HG03025 (cell line): ENCODE data around the gene C13orf42.
"Not testable (repeated sequence)": the region's sequence is repeated elsewhere in the genome, so short reads cannot be mapped to it uniquely, and the experiment has no call there.

ENCODE experiments used
- ATAC-seq: cut with Tn5 transposase; IDR thresholded peaks from one replicate; pipeline ENCODE4 v1.9.1; 2021; ENCODE audit warnings: mild to moderate bottlenecking, moderate library complexity; ENCODE audit not compliant: unreplicated experiment, low FRiP score

The C13orf42 gene

DNA sequence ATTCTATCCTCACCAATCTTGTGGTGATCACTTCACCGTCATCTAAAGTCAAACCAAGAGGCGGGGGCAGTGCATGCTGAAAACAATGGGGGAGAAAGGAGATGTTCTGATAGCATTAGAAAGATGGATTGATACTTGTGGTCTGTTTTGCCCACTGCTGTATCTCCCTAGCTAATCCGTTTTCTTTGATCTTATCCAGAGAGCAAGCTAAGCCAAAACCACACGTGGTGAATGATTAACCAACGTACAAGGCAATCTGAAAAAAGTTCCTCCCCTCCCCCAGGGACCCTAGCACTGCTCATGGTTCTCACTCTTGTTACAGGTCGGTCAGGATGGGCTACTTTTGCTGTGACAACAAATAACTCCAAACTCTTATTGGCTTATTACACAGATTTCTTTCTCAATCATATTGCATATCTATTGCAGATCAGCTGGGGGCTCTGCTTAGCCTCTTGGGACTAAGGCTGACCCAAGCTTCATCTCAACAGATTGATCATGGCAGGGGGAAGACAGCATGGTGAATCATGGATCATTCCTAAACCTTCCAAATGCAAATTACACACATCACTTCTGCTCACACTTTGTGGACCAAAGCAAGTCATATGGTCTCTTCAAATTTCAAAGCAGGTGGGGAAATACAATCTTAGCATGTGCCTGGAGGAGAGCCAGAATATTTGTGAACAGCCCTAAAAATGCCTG lies 11.9 kb upstream of the C13orf42 start:
- no peak for ATAC-seq

DNA sequence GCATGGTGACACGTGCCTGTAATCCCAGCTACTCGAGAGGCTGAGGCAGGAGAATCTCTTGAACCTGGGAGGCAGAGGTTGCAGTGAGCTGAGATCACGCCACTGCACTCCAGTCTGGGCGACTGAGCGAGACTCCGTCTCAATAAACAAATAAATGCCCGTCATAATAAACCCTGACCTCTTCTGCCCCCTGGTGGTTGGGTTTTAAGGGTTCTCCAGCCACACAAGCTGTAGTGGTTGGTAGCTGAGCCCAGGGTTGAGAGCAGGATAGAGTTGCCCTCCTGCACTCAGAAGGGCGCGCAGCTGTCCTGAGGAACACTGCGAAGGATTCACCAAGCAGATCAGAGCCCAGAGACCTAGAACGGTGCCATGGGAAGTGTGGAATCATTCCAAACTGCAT lies 9.8 kb upstream of the C13orf42 start:
- ATAC-seq: not testable (repeated sequence)

GRCh38 chr13:51118809-51119431 lies 7.8 kb upstream of the C13orf42 start:
- ATAC-seq: no peak

DNA sequence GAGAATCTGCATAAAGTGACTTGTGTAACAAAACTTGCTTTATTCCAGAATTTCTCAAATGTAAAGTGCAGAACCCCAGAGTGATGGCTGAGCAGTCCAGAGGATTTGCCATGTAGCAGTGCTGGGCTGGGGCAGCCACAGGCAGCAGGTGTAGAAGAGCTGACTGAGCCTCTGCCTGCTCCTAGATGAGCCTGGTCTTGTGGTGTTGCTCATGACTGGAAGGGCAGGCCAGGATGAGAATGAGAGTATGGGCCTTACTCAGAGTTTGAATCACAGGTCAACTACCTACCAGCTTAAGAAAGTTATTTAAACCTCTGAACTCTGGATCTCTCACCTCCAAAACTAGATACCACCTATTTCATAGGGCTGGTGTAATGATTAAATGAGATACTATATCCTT lies 2.9 kb upstream of the C13orf42 start:
- no peak for ATAC-seq

DNA sequence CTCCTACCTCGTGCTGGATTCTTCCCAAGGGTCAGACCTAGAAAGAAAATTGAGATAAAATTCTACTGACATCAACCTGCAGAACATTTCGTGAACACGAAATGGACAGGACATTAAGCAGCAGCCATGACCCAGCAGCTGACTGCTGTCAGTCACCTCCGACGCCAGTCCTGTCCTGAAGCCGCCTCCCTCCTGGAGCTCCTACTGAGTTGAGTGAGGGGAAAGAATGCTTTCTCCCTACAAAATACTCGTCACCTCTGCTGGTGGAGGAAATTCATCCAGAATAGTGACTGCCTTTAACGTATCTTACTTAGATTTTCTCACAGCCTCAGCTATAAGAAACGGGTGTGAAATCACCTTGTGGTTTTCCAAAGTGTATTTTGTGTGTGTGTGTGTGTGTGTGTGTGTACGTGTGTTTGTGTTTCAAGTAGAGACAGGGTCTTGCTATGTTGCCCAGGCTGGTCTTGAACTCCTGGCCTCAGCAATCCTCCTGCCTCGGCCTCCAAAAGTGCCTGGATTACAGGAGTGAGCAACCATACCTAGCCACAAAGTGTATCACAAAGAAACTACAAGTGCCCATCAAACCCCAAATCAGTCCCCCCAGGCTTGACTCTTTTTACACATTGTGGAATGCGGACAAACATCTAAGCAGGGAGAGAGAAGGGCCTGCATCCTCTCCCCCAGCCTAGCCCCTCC lies 2.3 kb upstream of the C13orf42 start:
- ATAC-seq: no peak

GRCh38 chr13:51112771-51113170 lies 1.7 kb upstream of the C13orf42 start:
- ATAC-seq: no peak

DNA sequence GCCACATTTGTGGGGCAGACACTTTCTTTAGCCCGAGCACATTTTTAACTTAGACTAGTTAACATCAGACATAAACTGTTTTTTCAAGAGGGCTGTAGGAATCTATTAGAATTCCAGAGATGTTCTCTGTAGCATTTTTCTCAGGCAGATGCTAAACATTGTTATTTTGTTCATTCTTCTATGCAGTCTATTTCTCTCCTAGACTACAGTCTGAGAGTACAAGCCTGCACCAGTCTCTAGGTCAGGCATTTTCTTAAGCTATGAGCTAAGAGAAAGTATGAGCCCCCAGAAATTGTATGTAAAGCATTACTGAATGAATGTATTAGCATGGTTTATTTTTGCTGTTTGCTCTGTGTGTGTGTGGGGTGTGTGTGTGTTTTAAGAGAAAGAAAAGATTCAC lies 923 bp upstream of the C13orf42 start:
- ATAC-seq: no peak

DNA sequence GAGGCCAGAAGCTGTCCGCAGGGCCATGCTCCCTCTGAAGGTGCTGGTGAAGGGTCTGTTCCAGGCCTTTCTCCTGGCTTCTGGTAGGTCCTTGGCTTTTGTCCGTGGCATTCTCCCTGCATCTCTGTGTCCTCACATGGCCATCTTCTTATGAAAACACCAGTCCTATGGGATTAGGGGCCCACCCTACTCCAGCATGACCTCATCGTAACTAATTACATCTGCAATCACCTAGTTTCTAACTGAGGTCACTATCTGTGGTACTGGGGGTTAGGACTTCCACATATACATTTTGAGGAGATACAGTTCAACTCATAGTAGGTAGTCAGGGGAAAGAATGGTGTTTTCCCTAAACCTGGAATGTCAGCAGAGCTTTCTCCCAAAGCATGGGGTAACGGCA lies 3.1 kb downstream of the C13orf42 start:
- ATAC-seq: no peak

- no peak for ATAC-seq
These were observed 6.0 kb downstream of the C13orf42 start for GRCh38 chr13:51105046-51105445.

GRCh38 chr13:51101636-51102235 lies 9.3 kb downstream of the C13orf42 start:
- no peak for ATAC-seq

GRCh38 chr13:51097353-51098043 lies 13.6 kb downstream of the C13orf42 start:
- no peak for ATAC-seq

- ATAC-seq: no peak
These were observed 14.9 kb downstream of the C13orf42 start for GRCh38 chr13:51096131-51096530.

- ATAC-seq: no peak
These were observed 17.5 kb downstream of the C13orf42 start for GRCh38 chr13:51093574-51093973.

DNA sequence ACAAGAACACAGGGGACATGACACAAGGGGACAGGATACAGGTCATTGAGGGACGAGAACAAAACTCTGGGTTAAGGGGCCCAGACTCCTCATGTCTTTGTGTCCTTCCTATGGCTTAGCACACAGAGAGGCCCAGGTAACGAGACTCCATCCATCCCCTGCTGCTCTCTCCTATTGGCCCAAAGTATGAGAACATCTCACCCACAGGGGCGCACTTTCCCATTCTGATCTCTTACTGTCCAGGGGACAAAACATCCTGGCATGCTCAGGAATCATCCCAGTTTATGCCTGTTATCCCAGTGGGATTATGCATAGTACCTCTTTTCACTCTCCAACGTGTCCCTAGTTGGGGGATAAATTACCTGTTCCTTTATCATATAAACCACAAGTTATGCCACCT lies 19.2 kb downstream of the C13orf42 start:
- ATAC-seq: no peak

DNA sequence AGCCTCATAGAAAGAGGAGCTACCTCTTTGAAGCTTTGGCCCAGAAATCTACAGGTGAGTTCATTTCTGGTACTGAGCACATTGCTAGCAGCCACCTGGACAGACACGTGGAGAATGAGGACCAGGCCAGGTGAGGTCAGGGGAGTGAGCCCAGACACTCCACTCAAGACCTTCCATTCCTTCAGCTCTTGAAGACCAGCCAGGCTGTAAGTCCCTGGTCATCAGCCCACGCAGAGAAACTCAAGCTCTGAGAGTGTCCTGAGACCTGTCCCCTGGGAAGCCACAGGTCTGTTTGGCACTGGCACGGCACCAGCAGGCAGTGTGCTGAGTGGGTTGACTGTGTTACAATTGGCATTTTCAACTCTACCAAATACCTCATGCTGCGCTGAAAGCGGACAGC lies 27.4 kb downstream of the C13orf42 start:
- no peak for ATAC-seq

DNA sequence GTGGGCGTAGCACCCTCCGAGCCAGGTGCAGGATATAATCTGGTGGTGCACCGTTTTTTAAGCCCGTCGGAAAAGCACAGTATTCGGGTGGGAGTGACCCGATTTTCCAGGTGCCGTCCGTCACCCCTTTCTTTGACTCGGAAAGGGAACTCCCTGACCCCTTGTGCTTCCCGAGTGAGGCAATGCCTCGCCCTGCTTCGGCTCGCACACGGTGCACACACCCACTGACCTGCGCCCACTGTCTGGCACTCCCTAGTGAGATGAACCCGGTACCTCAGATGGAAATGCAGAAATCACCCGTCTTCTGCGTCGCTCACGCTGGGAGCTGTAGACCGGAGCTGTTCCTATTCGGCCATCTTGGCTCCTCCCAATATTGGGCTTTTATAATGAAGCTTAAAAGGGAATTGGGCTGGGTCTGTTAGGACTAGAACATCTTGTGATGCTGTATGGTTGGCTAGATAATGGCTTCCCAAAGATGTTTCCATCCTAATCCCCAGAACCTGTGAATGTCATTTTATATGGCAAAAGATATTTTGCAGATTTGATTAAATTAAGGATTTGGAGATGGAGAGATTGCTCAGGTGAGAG lies 30.5 kb downstream of the C13orf42 start:
- ATAC-seq: not testable (repeated sequence)

GRCh38 chr13:51071493-51071892 lies 39.6 kb downstream of the C13orf42 start:
- no peak for ATAC-seq

- ATAC-seq: peak; percentile 82
These were observed 40.9 kb downstream of the C13orf42 start for GRCh38 chr13:51070005-51070649.

DNA sequence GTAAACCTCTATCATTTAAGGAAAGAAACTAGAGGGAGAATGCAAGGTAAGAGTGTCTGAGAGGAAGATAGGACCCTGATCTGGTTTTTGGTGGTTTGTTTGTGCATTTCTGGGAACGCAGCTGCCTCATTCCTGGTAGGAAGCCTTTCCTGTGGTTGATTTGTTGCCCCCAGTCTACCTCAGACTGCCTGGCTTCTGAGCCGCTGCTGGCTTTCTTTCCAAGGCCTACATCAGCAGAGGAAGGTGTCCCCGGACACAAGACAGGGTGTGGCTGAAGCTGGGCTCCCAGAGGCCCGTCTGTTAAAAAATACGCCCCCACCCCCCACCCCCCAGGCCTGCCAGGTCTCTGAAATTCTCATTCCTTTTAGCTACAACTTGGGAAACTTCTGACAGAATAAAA lies 42.6 kb downstream of the C13orf42 start:
- no peak for ATAC-seq

DNA sequence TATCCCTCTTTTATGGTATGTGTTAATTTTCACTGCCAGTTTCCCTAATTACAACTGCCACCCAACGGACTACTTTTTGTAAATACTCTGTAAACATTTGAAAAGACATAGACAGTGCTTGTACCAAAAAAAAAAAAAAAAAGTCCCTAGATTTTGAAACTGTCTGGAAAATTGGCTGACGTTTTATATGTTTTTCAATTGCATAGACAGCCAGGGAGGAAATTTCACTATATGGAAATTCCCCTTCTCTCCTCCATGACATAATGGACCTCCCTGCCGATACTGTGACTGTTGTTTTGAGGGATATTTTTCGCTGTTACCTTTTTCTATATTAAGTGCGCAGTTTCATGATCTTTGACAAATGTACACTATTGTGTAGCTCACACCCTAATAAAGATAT lies 43.4 kb downstream of the C13orf42 start:
- no peak for ATAC-seq
